GM19324 (cell line): ENCODE results near the gene GZMM.
A peak's percentile ranks its signal among the peaks of the same experiment; 100 is the strongest.

ENCODE experiments used
- ATAC-seq: cut with Tn5 transposase; IDR thresholded peaks from one replicate; pipeline ENCODE4 v1.9.1; 2021; ENCODE audit warnings: mild to moderate bottlenecking, moderate library complexity; ENCODE audit not compliant: unreplicated experiment, low FRiP score

GZMM gene

DNA sequence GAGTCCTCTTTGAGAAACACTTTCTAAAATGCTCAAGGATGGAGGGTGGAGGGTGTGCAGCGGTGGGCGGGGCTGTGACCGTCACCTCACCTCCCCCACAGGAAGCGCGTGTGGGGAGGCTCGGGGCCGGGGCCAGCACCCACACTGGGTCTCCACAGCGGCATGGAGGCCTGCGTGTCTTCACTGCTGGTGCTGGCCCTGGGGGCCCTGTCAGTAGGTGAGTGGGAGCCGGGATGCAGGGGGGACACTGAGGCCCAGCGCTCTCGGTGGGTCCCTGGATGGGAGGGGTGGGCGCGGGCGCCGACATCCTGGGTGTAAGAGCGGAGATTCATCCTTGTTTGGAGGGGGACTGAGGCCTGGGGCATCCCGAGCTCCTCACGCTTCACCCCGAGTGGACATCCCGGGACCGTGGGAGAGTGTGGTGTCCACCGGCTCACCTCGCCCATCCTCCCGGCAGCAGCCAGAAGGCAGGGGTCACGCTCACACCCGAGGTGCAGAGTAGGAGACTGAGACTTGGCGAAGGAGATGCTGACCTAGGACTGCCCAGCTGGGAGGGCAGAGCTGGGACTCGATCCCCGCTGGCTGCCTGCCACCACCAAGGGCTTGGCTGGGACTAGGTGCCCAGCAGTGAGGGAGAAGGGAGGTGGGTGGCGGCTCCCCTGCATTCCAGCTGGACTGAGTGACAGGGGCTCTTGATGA, at the start of gene GZMM:
TSS of gene GZMM (plus strand) at position 144 of the 699 bp plus-strand sequence. CDS start at position 163, 19 bp downstream.
- no peak for ATAC-seq

DNA sequence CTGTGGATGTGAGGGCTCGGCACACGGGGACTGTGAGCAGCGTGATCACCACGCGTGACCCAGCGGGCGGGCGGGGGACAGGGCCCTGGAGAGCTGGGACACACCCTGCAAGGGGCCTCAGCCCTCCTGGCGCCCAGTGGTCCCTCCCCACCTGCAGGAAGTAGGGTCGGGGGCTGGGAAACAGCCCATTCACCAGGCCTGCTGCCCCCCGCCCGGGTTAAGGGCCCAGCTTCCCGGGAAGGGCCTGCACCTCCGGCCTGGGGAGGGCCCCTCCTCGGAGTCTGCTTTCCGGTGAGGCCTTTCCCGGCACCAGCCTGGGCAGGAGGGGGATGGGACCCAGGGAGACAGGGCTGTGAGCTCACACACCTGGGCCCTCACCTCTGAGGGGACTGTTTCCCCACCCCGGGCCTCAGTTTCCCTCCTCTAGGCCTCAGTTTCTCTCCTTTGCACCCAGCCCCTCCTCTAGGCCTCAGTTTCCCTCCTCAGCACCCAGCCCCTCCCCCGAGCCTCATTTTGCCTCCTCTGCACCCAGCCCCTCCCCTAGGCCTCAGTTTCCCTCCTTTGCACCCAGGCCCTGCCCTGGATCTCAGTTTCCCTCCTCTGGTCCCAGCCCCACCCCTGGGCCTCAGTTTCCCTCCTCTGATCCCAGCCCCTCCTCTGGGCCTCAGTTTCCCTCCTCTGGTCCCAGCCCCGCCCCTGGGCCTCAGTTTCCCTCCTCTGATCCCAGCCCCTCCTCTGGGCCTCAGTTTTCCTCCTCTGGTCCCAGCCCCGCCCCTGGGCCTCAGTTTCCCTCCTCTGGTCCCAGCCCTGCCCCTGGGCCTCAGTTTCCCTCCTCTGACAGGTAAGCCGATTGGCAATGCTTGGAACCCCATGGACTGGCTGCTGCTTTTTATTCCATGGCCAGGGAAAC, 49.4 kb upstream of the GZMM start:
- no peak for ATAC-seq

DNA sequence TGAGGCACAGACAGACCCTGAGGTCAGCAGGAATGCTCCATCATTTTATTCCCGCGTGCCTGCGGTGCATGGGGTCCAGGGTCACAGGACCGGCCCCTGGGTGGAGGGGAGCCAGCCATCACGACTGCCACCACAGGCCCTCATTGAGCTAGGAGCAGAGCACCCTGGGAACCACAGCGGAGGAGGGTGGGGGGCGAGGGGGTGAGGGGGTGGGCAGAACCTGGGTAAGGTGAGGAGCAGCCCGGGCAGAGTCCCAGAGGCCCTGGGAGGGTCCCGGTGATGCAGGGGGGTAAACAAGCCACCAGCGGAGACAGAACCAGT, 48.8 kb upstream of the GZMM start:
- ATAC-seq = no peak

DNA sequence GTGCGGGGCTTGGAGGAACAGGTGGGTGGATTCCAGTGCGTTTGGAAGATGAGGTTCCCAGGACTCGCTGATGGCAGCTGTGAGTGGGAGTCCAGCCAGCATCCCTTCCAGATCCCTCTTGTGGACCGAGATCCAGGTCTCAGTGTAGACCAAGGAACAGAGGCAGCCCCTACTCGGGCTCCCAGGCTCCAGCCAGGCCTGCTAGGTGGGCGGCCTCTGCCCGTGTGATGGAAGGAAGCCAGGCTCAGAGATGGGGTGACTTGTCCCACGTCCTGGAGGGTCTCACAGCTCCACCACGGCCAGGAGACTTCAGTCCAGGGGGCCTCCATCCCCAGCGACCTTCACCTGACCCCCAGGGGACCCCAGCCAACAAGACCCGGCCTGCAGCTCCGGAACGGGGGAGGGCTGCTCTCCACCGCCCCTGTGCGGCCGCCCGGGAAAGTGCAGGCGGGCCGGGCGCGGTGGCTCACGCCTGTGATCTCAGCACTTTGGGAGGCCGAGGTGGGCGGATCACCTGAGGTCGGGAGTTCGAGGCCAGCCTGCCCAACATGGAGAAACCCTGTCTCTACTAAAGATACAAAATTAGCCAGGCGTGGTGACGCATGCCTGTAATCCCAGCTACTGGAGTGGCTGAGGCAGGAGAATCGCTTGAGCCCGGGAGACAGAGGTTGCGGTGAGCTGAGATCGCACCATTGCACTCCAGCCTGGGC, 48.3 kb upstream of the GZMM start:
- no peak for ATAC-seq

DNA sequence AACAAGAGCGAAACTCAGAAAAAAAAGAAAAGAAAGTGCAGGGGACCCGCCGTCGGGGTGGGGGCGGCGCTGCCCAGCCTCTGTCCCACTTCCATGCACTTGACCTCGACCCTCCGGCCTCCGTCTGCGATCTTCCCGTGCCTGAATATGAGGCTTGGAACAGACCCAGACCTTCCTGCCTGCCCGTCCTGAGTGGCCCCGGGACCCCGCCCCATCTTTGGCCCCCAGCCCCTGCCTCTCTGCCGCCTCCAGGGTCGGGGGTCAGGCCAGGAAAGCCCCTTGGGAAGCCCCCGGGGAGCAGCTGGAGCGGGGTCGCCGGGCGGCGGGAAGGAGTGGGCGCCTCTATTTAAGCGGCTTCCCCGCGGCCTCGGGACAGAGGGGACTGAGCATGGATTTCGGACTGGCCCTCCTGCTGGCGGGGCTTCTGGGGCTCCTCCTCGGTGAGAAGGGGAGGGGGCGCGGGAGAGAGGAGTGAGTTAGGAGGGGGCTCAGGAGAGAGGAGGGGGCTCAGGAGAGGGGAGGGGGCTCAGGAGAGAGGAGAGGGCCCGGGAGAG, 47.7 kb upstream of the GZMM start, which contains the start of gene MADCAM1:
TSS of gene MADCAM1 (plus strand) at position 375 of the 554 bp plus-strand sequence. CDS start at position 389, 14 bp downstream.
- no peak for ATAC-seq

DNA sequence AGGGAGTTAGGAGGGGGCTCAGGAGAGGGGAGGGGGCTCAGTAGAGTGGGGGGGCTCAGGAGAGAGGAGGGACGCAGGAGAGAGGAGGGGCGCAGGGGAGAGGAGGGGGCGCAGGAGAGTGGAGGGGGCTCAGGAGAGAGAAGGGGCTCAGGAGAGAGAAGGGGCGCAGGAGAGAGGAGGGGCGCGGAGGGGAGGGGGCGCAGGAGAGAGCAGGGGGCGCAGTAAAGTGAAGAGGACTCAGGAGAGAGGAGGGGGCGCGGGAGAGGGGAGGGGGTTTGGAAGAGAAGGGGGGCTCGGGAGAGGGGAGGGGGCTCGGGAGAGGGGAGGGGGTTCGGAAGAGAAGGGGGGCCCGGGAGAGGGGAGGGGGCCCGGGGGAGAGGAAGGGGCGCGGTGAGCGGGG, 46.9 kb upstream of the GZMM start:
- no peak for ATAC-seq

DNA sequence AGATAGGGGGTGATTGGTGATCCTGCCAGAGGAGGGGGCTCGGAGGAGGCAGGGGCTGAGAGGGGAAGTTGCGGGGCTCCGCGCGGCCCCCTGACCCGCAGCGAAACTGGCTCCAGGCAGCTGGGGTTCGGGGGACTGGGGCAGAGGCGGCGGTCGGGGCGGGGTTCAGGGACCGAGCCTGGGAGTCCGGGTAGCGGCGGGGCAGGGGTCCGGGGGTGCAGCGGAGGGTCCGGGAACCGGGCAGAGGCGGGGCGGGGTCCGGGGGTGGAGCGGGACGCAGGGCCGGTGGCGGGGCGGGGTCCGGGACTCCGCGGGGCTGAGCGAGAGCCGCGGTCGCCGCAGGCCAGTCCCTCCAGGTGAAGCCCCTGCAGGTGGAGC, 46.4 kb upstream of the GZMM start:
- no peak for ATAC-seq

DNA sequence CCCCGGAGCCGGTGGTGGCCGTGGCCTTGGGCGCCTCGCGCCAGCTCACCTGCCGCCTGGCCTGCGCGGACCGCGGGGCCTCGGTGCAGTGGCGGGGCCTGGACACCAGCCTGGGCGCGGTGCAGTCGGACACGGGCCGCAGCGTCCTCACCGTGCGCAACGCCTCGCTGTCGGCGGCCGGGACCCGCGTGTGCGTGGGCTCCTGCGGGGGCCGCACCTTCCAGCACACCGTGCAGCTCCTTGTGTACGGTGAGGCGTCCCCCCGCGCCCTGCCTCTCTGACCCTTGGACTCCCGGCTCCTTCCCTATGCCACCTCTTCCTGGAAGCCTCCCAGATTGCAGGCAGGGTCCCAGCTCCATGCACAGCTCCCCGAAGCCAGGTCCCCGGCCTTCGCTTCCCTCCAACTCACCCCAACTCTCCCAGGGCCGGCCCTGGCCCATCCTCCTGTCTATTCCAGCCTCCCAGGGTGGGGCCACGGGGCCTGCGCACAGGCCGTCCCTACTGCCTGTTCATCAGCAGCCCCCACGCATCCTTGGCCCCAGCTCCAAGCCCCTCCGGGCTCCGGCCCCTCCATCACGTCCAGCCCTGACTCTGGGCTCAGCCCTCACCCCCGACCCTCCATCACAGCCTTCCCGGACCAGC, 45.9 kb upstream of the GZMM start:
- no peak for ATAC-seq

DNA sequence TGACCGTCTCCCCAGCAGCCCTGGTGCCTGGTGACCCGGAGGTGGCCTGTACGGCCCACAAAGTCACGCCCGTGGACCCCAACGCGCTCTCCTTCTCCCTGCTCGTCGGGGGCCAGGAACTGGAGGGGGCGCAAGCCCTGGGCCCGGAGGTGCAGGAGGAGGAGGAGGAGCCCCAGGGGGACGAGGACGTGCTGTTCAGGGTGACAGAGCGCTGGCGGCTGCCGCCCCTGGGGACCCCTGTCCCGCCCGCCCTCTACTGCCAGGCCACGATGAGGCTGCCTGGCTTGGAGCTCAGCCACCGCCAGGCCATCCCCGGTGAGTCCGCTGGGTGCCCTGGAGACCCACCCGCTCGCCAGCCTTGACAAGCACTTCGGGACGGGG, 45.4 kb upstream of the GZMM start:
- ATAC-seq = no peak

DNA sequence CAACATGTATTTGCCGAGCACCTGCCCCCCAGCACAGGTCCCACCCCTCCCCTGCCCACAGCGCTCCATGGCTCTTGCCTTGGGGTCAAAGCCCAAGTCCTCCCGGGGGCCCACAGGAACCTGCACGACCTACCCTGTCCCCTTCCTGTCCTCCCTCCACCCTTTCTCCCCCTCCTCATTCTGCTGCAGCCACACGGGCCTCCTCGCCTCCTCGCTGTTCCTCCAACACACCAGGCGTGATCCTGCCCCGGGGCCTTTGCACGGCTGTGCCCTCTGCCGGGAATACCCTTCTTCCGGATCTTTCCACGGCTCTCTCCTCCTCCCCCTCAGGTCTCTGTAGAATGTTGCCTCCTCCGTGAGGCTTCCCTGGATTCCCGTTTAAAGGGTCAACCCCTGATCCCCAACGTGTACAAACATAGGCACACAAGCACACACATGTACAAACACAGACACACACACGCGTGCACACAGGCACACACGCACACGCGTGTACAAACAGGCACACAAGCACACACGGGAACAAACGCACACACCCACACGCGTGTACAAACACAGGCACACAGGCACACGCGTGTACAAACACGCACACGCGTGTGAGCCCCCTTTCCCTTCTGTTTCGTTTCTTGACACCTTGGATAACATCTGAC, 44.8 kb upstream of the GZMM start:
- ATAC-seq = no peak

DNA sequence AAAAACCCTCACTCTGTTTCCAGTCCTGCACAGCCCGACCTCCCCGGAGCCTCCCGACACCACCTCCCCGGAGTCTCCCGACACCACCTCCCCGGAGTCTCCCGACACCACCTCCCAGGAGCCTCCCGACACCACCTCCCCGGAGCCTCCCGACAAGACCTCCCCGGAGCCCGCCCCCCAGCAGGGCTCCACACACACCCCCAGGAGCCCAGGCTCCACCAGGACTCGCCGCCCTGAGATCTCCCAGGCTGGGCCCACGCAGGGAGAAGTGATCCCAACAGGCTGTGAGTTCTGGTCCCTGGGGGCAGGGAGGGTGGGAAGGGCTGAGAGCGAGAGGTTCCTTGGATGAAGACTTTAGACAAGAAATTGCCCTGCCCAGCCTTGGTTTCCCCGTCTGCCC, 42.2 kb upstream of the GZMM start:
- no peak for ATAC-seq

DNA sequence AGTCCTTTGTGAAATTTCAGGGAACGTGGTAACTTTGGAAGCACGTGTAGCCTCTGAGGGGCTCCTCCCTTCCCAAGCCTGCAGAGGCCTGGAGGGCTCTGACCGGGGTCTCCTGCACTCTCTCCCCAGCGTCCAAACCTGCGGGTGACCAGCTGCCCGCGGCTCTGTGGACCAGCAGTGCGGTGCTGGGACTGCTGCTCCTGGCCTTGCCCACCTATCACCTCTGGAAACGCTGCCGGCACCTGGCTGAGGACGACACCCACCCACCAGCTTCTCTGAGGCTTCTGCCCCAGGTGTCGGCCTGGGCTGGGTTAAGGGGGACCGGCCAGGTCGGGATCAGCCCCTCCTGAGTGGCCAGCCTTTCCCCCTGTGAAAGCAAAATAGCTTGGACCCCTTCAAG, 39.2 kb upstream of the GZMM start:
- ATAC-seq = no peak

DNA sequence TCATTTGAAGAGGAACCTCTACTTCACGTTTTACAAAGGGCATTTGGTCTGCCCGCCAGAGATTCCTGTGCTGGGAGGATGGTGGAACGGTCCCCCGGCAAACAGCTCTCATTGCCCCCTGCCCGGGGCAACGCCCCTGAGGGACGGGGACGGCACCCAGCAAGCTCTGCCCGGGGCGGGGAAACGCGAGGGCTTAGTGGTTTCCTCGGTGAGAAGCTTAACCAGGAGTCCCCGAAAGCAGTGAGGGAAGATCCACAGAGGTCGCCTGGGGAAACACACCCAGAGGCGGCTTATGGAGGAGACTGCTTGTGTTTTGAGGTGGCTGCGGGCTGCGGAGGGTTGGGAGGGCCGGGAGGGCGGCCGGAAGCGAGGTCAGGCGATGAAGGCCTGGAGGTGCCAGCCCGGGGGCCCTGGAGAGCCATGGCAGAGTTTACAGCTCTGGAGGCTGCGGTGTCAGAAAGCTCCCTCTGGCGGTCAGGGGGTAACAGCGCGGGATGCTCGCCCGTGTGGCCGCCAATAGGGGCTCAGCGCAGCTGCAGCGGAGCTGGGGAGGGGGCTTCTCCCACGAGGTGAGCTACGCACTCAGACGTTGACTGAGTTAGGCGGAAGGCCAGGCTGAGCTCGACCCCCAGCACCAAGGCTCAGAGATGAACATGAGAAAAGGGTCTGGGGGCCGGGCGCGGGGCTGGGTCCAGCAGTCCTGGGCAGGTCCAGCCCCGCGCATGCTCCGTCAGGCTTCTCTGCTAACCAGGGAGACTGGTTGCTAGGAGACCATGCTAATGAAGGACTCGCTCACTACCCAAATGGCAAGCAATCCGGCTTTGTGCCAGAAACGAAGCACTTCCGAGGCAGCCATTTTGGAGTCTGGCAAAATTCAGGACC, 37.2 kb upstream of the GZMM start:
- ATAC-seq = peak; percentile 77

DNA sequence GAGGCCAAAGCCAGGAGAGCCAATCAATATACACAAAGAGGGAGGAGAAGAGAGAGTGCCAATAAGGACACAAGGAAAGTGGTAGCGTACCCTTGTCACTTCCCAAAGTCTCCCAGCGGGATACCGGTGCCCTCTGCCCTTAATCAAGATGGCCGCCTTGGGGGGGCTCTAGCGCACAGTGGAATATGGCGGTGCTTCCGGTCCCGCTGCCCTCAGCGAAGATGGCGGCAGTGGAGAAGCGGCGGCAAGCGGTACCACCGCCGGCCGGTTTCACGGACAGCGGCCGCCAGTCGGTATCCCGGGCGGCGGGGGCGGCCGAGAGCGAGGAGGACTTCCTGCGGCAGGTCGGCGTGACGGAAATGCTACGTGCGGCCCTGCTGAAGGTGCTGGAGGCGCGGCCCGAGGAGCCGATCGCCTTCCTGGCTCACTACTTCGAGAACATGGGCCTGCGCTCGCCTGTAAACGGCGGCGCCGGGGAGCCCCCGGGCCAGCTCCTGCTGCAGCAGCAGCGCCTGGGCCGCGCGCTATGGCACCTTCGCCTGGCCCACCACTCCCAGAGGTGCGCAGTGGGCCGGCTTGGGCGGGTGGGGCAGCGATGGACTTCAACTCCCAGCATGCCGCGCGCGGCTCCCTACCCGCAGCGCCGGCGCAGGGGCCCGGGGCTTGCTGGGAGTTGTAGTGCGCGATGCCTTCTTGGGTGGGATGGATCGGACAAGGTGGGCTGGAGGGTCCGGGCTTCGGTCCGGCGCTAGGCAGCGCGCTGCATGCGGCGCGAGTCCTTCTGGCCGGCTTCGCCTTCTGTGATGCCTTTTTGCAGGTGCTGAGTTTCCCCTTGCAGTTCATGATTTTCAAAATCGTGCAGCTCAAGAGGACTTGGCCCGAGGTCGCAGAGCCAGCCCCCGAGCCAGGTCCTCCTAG, 36.3 kb upstream of the GZMM start, which contains the start of gene TPGS1:
TSS of gene TPGS1 (plus strand) at position 212 of the 918 bp plus-strand sequence. CDS start at position 222, 10 bp downstream.
- peak; percentile 60 for ATAC-seq

DNA sequence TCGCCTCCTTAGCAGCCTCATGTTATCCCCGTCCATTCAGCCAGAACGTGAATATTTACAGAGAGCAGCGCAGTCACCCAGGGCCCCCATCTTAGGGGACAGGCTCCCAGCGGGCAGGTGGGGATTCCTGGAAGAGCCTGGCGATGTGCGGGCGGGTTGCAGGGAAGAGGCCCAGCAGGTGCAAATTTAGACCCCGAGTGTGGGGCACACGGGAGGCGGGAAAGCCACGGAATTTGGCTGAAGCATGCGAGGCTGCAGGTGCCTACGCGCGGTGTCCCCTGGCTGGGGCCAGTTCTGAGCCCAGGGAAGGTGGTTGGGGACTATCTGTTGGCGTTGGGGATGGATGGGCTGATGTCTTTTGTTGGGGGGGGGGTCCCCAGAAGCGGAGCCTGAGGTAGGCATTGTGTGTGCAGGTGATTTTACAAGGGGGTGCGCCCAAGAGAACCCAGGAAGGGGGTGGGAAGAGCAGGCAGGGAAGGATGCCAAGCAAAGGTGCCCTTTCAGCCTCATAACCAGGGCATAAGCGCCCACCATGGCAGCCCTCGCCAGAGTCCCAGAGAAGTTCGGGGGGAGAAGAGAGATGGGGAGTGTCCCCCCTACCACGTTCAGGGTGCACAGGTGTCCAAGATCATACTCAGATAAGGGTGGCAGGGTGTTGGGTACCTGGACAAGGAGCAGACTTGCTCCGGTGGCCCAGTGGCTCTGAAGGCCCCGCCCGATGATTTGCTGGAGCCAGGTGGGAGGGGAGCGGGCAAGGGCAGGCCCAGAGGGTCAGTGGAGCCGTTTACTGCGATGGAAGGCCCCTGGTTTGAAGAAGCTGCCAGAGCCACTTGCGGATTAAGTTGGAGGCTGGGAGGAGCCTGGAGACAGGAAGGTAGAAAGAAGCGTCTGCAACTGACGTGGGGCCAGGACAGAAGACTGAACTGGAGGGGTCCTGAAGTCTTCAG, 35.4 kb upstream of the GZMM start:
- no peak for ATAC-seq

DNA sequence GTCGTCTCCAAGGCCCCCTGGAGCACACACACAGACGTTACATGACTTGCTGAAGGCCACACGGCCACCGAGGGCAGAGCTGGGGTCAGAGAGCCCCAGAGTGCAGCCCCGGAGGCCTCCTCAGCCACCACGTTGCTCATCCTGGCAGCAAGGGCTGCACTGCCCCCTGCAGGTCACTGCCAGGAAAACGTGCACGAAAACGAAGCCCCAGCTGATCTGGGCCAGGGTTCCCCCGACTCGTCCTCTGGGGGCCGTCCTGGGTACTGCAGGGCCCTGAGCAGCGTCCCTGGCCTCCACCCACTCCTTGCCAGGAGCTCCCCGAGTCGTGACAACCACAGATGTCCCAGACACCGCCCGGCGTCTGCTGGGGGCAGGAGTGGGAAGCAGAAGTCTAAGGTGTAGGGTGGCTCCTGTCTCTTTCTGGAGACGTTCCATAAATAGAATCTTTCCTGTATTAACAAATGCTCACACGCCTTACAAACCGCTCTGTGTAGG, 33.2 kb upstream of the GZMM start:
- no peak for ATAC-seq
